GM10266 (cell line): Measurements from ENCODE around the gene PC.
"Not testable (repeated sequence)": the region's sequence is repeated elsewhere in the genome, so short reads cannot be mapped to it uniquely, and the experiment has no call there.

Source experiments
- DNase-seq: peaks from one replicate; pipeline ENCODE4 v3.0.0; 2012; ENCODE audit errors: extremely low spot score
- TF ChIP-seq, protein P1 (sequence below): IDR thresholded peaks from 2 replicates; pipeline ENCODE4 v1.5.1; 2012; ENCODE audit warnings: mild to moderate bottlenecking, low read depth; ENCODE audit not compliant: control insufficient read depth, insufficient read depth; ENCODE audit errors: missing control alignments

The PC gene

DNA sequence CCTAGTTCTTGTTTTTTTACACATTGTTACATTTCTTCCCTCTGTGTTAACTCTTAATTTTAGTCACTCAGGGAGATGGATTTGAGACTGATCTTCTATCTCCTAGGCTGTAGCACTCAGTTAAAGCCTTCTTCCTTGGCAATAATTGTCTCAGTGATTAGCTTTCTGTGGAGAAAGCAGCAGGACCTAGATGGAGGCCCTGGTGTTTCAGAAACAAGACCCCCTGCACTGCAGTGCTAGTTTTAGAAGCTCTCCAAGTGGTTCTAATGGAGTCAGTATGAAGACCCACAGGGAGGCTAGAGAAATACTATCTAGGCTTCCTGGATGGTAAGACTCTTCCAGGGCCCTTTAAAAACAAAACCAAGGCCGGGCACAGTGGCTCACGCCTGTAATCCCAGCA, 4.1 kb upstream of the PC start:
- no peak for DNase-seq
- TF ChIP-seq, protein P1, sequence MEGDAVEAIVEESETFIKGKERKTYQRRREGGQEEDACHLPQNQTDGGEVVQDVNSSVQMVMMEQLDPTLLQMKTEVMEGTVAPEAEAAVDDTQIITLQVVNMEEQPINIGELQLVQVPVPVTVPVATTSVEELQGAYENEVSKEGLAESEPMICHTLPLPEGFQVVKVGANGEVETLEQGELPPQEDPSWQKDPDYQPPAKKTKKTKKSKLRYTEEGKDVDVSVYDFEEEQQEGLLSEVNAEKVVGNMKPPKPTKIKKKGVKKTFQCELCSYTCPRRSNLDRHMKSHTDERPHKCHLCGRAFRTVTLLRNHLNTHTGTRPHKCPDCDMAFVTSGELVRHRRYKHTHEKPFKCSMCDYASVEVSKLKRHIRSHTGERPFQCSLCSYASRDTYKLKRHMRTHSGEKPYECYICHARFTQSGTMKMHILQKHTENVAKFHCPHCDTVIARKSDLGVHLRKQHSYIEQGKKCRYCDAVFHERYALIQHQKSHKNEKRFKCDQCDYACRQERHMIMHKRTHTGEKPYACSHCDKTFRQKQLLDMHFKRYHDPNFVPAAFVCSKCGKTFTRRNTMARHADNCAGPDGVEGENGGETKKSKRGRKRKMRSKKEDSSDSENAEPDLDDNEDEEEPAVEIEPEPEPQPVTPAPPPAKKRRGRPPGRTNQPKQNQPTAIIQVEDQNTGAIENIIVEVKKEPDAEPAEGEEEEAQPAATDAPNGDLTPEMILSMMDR, result no peak

DNA sequence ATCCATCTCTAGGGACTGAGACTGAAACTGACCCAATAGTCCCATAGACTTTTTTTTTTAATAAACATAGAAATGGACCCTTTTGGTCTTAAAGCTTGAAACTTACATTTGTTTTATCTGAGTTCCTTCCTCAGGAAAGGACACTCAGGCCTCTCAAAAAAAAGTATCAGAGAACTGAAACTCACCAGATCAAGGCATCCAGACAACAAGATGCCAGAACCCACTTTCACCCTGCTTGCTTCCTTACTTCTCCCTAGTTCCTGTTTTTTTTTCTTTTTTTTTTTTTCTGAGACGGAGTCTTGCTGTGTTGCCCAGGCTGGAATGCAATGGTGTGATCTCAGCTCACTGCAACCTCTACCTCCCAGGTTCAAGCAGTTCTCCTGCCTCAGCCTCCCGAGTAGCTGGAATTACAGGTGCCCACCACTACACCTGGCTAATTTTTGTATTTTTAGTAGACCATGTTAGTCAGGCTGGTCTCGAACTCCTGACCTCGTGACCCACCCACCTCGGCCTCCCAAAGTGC, 3.6 kb upstream of the PC start:
- not testable (repeated sequence) for DNase-seq

DNA sequence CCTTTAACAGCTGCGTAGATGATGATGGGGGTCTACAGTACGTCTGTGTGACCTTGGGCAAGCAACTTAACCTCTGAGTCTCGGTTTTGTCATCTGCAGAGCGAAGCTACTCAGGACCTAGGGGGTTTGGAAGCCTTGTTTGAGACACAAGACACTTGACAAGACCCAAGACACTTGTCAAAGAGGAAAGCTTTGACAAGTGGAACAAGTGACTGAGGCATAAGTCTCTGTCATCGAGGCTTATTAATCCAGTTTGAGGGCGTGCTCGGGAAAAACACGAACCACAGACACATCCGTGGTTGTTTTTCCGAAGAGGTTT, 732 bp upstream of the PC start:
- DNase-seq, result no peak
- TF ChIP-seq, protein P1, result no peak

DNA sequence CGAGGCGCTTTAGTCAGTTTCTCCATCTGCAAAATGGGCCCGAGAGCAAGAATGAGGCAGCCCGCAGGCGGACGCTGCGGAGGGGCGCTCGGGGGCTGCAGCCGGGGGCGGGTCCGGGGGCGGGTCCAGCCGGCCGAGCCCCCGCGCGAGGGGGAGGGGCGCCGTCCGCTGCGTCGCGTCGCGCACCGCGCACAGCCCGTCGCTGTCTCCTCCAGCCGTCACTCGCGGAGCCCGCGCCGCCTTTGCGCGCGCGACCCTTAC, 282 bp downstream of the PC start:
- DNase-seq, result peak; percentile 81
- TF ChIP-seq, protein P1, result no peak

DNA sequence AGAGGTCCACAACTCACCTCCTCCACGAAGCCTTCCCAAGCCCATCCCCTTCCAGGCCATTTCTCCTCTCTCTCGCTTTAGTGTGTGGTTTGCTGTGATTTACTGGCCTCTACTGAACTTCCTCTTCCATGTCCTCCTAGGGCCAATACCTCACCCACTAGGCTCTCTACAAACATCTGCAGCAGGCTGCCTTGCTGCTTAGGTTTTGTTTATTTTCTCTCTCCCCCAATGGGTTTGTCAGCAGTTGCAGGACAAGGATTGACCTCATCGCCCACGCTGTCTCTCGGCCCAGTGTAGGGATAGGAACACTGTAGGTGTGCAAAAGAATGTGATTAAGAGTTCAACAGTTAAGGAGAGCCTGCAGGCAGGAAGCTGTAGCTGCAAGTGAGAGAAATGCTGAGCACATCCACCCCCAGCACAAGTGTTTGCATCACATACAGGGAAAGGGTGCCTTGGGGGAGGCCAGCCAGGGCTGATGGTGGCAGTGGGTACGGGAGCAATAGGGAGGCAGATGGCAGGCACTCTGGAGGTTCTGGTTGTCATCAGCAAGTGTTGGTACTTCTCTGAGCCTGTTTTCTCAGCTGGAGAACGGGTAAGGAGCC, 1.4 kb downstream of the PC start:
- TF ChIP-seq, protein P1, result no peak
- no peak for DNase-seq

DNA sequence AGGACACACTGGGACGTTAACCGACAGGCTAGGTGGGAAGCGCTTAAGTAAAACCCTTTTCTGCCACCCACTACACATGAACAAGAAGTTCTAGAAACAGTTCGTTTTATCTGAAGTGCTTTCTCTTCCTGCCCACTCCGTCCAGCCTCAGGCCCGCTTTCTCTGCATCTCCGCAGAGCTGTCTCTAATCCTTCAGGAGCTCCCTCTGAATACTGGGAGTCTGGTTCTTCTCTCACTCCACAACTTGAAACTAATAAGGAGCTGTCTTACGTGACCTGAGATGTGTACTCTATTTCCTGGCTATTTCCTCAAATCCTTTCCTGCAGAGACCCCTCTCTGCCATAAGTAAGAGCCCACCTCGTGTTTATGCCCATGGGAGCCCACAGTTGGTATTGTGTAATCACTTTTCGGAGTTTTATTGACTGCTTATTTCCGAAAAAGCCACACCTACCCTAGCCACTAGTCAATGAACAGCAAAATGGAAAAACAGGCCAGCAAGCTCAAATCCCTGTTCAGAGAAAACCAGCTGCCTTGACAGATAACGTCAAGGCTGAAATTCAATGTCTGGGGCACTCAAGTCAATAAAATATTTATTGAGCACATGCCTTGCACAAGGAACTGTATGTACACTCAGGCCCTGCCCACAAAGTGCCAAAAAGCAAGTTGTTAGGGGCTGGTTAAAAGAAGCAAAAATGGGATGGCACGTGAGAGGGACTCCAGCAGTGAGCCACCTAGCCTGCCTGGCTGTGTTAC, 4.9 kb downstream of the PC start:
- TF ChIP-seq, protein P1, result no peak

DNA sequence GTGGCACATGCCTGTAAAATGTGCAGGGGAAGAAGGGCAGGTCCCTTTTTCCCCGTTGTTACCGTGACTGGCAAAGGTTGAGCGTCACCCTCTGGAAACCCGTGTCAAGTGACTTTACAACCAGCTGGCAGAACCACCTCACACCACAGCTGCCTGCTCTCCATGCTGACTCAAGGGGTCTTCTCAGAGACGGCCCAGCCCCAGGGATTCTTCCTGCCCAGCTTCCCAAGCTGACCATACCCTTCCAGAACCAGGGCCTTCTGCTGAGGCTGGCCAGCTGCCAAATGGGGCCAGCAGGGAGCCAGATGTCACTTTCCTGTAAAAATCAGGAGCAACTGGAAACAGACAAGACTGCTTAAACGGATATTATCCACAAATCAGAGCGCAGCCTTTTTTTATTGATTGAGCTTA, 6.3 kb downstream of the PC start:
- TF ChIP-seq, protein P1, result no peak
- DNase-seq, result no peak

More for the DNA sequence above, 4.9 kb downstream of the PC start:
- no peak for DNase-seq
